ENCODE results near the gene PIBF1.
"Not testable (repeated sequence)": the region's sequence is repeated elsewhere in the genome, so short reads cannot be mapped to it uniquely, and the experiment has no call there.

Gene PIBF1

DNA sequence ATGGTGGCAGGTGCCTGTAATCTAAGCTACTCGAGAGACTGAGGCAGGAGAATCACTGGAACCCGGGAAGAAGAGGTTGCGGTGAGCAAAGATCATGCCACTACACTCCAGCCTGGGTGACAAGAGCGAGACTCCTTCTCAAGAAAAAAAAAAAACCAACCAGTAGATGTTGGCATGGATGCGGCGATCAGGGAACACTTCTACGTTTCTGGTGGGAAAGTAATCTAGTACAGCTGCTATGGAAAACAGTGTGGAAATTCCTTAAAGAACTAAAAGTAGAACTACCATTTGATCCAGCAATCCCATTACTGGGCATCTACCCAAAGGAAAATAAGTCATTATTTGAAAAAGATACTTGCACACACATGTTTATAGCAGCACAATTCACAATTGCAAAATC lies 119.6 kb downstream of the PIBF1 start:
- H3K27me3 Mint-ChIP-seq (ENCODE audit: low read depth); H3K4me3 Mint-ChIP-seq; H3K36me3 Mint-ChIP-seq (ENCODE audit: low read depth); H3K27ac Mint-ChIP-seq; DNase-seq (ENCODE audit: low spot score); H3K4me1 Mint-ChIP-seq (ENCODE audit: low read depth): not testable (repeated sequence)
- H3K9me3 Mint-ChIP-seq, result peaks cover 31% of the 10 kb centered on the region

DNA sequence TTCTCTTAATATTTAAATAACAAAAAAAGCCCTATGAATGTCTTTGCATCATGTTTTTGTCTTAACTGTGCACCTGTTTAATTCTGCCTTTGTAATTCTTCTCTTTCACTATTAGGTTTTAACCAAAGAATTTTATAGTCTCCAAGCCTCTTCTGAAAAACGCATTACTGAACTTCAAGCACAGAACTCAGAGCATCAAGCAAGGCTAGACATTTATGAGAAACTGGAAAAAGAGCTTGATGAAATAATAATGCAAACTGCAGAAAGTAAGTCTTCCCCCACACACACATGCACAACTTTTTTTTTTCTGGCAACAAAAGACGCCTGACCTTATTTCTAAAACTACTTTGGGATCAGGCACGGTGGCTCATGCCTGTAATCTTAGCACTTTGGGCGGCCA lies 126.5 kb downstream of the PIBF1 start:
- no peak overlapping the region for H3K27ac Mint-ChIP-seq
- DNase-seq (ENCODE audit: low spot score), result no peak
- H3K27me3 Mint-ChIP-seq (ENCODE audit: low read depth), result no peaks in the 10 kb centered on the region
- H3K4me3 Mint-ChIP-seq, result no peak overlapping the region
- no peaks in the 10 kb centered on the region for H3K4me1 Mint-ChIP-seq (ENCODE audit: low read depth)
- peaks cover 26% of the 10 kb centered on the region for H3K36me3 Mint-ChIP-seq (ENCODE audit: low read depth)
- H3K9me3 Mint-ChIP-seq, result no peaks in the 10 kb centered on the region

DNA sequence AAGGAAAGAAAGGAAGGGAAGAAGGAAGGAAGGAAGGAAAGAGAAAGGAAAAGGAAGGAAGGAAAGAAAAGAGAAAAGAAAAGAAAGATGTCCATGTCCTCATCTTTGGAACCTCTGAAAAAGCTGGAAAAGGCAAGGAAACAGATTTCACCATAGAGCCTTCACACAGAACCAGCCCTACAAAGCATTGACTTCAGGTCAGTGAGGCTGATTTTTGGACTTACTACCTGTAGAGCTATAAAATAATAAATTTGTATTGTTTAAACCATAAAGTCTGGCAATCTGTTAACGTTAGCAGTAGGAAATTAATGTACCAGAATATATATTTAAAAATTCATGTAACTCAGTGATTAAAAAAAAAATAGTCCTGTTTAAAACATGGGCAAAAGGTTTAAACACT lies 130.0 kb downstream of the PIBF1 start:
- no peaks in the 10 kb centered on the region for H3K4me1 Mint-ChIP-seq (ENCODE audit: low read depth)
- H3K9me3 Mint-ChIP-seq, result no peaks in the 10 kb centered on the region
- no peak overlapping the region for H3K27ac Mint-ChIP-seq
- peaks cover 26% of the 10 kb centered on the region for H3K36me3 Mint-ChIP-seq (ENCODE audit: low read depth)
- H3K27me3 Mint-ChIP-seq (ENCODE audit: low read depth), result no peaks in the 10 kb centered on the region
- no peak for DNase-seq (ENCODE audit: low spot score)
- H3K4me3 Mint-ChIP-seq, result no peak overlapping the region

DNA sequence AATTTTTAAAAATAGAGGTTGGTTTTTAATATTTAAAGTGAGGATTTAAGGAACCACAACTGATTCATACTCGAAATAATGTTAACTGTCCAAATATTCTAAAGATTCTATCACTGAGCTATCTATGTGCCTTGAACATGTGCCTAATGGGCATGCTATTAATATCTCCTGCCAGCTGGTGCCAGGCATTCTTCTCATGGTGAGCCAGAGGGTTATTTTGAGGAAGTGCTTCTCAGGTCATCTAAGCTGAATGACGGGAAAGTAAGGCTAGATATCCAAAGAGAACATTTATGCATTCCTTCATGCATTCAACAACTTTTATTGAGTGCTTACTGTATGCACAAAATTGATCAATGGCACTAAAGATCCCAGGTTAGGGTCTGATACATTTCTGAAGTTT lies 138.2 kb downstream of the PIBF1 start:
- no peak for DNase-seq (ENCODE audit: low spot score)
- no peak overlapping the region for H3K4me3 Mint-ChIP-seq
- H3K9me3 Mint-ChIP-seq, result no peaks in the 10 kb centered on the region
- H3K4me1 Mint-ChIP-seq (ENCODE audit: low read depth), result peaks cover 5% of the 10 kb centered on the region
- H3K27ac Mint-ChIP-seq, result no peak overlapping the region
- peaks cover 23% of the 10 kb centered on the region for H3K36me3 Mint-ChIP-seq (ENCODE audit: low read depth)
- H3K27me3 Mint-ChIP-seq (ENCODE audit: low read depth), result no peaks in the 10 kb centered on the region

DNA sequence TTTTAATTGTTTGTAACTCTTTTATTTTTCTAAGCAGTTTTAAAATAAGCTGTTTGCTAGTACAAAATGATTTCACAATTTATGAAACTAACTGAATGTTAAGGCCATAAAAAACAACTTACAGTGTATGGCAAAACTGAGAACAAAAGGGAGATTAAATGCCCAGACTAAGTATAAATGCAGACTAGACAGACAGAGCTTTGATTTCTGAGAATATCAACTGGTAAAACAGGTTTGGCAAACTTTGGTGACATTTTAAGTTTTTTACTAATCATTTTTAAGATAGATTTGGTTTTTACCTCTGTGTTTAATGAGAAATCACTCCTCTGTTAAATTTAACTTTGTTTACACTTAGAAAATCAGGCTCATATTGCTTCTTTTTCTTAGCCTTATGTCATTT lies 149.4 kb downstream of the PIBF1 start:
- no peak overlapping the region for H3K27ac Mint-ChIP-seq
- H3K9me3 Mint-ChIP-seq, result no peaks in the 10 kb centered on the region
- H3K4me1 Mint-ChIP-seq (ENCODE audit: low read depth), result no peaks in the 10 kb centered on the region
- no peak for DNase-seq (ENCODE audit: low spot score)
- no peaks in the 10 kb centered on the region for H3K27me3 Mint-ChIP-seq (ENCODE audit: low read depth)
- peaks cover 27% of the 10 kb centered on the region for H3K36me3 Mint-ChIP-seq (ENCODE audit: low read depth)
- no peak overlapping the region for H3K4me3 Mint-ChIP-seq

DNA sequence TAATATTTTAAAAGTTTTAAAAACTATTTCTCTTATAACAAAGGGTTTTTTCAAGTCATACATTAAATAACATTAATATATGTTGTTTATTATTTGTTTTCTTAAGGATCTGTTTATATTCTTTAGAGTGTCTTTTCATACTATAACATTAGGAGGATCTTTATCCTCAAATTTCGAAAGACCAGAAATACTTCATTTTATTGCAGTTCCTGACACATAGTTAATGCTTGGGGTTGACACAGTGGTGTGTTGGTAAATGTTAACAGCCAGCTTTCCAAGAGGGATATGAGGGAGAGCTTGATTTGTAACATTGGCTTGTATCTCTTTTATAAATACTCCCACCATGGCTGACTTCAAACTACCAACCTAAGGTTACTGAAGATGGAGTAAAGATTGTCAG lies 150.3 kb downstream of the PIBF1 start:
- Mint-ChIP-seq H3K4me1 (ENCODE audit: low read depth) (no peaks in the 10 kb centered on the region), H3K27me3 (ENCODE audit: low read depth) (no peaks in the 10 kb centered on the region), H3K27ac (no peak overlapping the region), H3K9me3 (no peaks in the 10 kb centered on the region), H3K4me3 (no peak overlapping the region), H3K36me3 (ENCODE audit: low read depth) (peaks cover 27% of the 10 kb centered on the region)
- no peak for DNase-seq (ENCODE audit: low spot score)

DNA sequence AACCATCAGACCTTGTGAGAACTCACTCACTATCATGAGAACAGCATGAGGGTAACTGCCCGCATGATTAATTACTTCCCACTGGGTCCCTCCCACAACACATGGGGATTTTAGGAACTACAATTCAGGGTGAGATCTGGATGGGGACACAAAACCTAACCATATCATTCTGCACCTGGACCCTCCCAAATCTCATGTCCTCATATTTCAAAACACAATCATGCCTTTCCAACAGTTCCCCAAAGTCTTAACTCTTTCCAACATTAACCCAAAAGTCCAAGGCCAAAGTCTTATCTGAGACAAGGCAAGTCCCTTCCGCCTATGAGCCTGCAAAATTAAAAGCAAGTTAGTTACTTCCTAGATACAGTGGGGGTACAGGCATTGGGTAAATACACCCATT lies 164.3 kb downstream of the PIBF1 start:
- peaks cover 12% of the 10 kb centered on the region for H3K9me3 Mint-ChIP-seq
- H3K4me1 Mint-ChIP-seq (ENCODE audit: low read depth); H3K4me3 Mint-ChIP-seq; H3K27ac Mint-ChIP-seq; DNase-seq (ENCODE audit: low spot score); H3K27me3 Mint-ChIP-seq (ENCODE audit: low read depth): not testable (repeated sequence)
- peaks cover 37% of the 10 kb centered on the region for H3K36me3 Mint-ChIP-seq (ENCODE audit: low read depth)

DNA sequence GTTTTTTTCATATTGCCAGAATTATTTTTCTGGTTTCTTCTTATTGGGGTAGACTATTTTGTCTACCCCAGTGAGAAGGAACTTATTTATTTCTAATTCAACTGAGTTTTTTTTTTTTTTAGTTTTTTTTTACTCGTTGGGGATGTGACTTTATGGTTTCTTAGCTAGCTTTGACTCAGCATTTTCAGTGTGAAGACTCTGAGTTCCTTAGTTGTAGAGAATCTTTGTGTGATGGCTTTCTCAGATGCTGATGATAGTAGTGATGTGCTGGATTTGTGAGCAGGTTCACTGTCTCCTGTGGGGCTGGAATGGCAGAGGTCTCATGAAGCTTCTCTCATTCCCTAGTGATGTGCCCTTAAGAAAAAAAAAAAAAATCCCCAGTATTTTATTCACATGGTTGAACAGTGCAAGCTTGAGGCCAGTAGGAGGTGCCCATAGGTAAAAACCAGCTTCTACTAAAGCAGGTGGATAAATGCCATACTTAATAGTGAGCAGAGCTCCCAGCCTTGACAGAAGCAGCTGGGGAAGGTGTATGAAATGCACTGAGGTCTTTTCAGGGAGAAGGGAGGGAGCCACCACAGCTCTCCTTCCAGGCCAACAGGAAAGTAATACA lies 170.7 kb downstream of the PIBF1 start:
- H3K27me3 Mint-ChIP-seq (ENCODE audit: low read depth), result no peaks in the 10 kb centered on the region
- peaks cover 15% of the 10 kb centered on the region for H3K9me3 Mint-ChIP-seq
- no peak overlapping the region for H3K27ac Mint-ChIP-seq
- H3K4me3 Mint-ChIP-seq, result no peak overlapping the region
- DNase-seq (ENCODE audit: low spot score), result no peak
- peaks cover 1% of the 10 kb centered on the region for H3K4me1 Mint-ChIP-seq (ENCODE audit: low read depth)
- H3K36me3 Mint-ChIP-seq (ENCODE audit: low read depth), result peaks cover 24% of the 10 kb centered on the region

DNA sequence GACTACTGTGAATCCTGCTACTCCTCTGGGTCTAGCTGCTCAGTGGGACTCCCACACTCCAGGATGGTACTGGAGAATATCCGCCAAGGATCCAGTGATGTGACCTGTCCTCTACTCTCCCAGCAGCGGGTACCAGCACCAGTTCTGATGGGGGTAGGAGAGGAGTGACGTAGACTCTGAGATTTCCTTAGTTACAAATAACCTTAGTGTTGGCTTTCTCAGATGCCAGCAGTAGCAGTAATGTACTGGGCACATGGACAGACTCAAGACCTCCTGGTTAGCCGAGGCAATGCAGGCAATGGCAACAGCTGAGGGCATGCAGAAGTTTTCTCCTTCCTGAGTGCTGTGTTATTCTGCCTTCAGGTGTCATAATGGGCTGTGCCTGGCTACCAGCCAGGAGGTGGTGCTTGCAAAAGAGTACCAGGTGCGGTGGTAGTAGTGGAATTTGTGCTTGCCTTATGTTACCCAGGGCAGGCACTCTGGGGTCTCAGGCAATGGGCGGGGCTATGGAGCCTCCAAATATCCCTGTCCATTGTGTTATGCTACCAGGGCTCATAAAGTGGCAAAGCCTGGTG lies 171.5 kb downstream of the PIBF1 start:
- Mint-ChIP-seq H3K36me3 (ENCODE audit: low read depth) (peaks cover 16% of the 10 kb centered on the region), H3K9me3 (peaks cover 11% of the 10 kb centered on the region), H3K27ac (no peak overlapping the region), H3K4me3 (no peak overlapping the region), H3K27me3 (ENCODE audit: low read depth) (no peaks in the 10 kb centered on the region), H3K4me1 (ENCODE audit: low read depth) (peaks cover 1% of the 10 kb centered on the region)
- no peak for DNase-seq (ENCODE audit: low spot score)

DNA sequence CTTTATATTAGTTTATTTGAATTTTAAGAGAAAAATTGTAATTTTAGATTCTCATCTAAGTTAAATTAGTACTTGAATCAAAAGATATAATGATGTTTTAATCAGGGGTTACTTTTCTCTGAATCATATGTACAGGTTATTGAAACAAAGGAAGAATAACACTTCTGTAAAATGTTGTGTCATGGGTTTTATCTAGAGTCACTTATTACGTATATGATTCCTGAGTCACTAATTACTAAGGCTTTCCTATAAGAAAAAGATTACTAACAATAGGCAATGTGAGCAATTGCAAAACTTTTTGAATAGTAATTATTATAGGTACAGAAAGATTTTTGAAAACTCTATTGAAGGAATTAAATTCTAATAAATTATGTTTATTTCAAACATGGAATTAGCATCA lies 177.7 kb downstream of the PIBF1 start:
- Mint-ChIP-seq H3K27me3 (ENCODE audit: low read depth) (no peaks in the 10 kb centered on the region), H3K36me3 (ENCODE audit: low read depth) (peaks cover 13% of the 10 kb centered on the region), H3K4me1 (ENCODE audit: low read depth) (no peaks in the 10 kb centered on the region), H3K27ac (no peak overlapping the region), H3K4me3 (no peak overlapping the region), H3K9me3 (peaks cover 8% of the 10 kb centered on the region)
- DNase-seq (ENCODE audit: low spot score), result no peak

DNA sequence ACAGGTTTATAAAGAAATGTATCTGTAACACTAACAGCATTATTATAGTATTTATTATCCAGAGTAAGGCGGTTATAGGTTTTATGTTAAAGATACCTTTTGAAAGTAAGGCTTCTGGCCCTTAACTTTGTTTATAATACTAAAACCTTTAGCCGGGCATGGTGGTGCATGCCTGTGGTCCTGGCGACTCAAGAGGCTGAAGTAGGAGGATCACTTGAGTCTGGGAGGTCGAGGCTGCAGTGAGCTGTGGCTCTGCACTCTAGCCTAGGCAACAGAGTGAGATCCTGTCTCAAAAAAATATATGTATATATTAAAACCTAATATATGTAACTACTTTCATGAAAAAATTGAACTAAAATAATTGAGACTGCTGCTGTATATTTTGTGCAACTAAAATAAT lies 178.2 kb downstream of the PIBF1 start:
- DNase-seq (ENCODE audit: low spot score), result no peak
- Mint-ChIP-seq H3K4me1 (ENCODE audit: low read depth) (no peaks in the 10 kb centered on the region), H3K36me3 (ENCODE audit: low read depth) (peaks cover 13% of the 10 kb centered on the region), H3K9me3 (peaks cover 8% of the 10 kb centered on the region), H3K4me3 (no peak overlapping the region), H3K27ac (no peak overlapping the region), H3K27me3 (ENCODE audit: low read depth) (no peaks in the 10 kb centered on the region)

DNA sequence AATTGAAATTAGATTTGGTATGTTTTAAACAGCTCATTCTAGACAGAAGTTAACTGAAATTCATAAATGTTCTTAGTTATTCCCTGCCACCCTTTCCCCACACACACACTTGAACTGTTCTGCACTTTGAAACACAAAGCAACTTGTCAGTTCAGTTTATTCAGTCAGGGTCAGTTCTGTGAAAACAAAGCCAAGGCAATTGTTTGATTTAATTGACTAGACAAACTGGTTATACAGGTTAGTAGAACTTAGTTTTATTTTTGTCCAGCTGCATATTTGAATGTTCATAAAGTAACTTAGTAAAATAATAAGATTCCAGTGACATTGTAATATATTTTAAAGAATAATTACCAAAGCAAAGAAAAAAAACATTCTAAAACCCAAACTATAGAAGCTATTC lies 178.6 kb downstream of the PIBF1 start:
- no peaks in the 10 kb centered on the region for H3K4me1 Mint-ChIP-seq (ENCODE audit: low read depth)
- H3K36me3 Mint-ChIP-seq (ENCODE audit: low read depth), result peaks cover 10% of the 10 kb centered on the region
- H3K27me3 Mint-ChIP-seq (ENCODE audit: low read depth), result no peaks in the 10 kb centered on the region
- no peak for DNase-seq (ENCODE audit: low spot score)
- H3K27ac Mint-ChIP-seq, result no peak overlapping the region
- peaks cover 8% of the 10 kb centered on the region for H3K9me3 Mint-ChIP-seq
- H3K4me3 Mint-ChIP-seq, result no peak overlapping the region

DNA sequence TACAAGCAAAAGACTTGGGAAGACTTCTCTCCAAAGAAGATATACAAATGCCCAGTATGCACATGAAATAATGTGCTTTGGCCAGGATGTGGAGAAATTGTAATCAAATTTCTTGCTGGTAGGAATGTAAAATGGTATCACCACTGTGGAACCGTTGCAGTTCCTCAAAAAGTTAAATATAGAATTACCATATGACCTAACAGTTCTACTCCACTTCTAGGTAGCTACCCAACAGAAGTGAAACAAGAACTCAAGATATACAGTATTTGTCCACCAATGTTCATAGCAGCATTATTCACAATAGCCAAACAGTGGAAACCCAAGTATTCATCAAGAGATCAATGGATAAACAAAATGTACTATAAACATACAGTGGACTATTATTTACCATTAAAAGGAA lies 181.8 kb downstream of the PIBF1 start:
- no peak for DNase-seq (ENCODE audit: low spot score)
- Mint-ChIP-seq H3K27ac (no peak overlapping the region), H3K27me3 (ENCODE audit: low read depth) (no peaks in the 10 kb centered on the region), H3K4me1 (ENCODE audit: low read depth) (no peaks in the 10 kb centered on the region), H3K9me3 (no peaks in the 10 kb centered on the region), H3K36me3 (ENCODE audit: low read depth) (no peaks in the 10 kb centered on the region), H3K4me3 (no peak overlapping the region)

DNA sequence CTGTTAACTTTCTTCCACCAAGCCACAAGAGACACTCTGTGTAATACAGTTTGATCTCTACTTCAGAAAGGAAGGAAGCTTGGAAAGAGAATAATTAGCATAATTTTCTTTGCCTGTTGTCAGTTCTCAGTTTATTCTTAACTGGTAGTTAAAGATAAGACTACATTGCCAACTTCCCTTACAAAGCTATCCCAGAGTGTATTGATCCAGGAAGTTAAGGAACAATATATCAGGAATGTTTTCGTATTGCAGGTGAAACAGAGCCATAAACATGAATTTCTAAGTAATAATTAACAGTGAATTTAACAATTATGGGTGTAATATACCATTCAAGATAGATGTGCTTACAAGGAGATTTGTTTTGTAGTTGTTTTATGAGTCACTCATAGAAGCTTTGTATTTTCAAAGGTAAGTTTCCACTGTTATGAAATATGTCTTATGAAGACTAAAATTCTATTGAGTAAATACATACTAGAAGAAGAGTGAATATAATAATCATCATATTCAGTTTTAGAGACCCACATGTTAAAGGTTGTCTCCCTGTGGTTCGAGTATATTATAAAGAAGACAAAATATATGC lies 188.5 kb downstream of the PIBF1 start:
- Mint-ChIP-seq H3K36me3 (ENCODE audit: low read depth) (peaks cover 3% of the 10 kb centered on the region), H3K27ac (no peak overlapping the region), H3K4me1 (ENCODE audit: low read depth) (no peaks in the 10 kb centered on the region), H3K27me3 (ENCODE audit: low read depth) (no peaks in the 10 kb centered on the region), H3K4me3 (no peak overlapping the region), H3K9me3 (no peaks in the 10 kb centered on the region)
- DNase-seq (ENCODE audit: low spot score), result no peak

DNA sequence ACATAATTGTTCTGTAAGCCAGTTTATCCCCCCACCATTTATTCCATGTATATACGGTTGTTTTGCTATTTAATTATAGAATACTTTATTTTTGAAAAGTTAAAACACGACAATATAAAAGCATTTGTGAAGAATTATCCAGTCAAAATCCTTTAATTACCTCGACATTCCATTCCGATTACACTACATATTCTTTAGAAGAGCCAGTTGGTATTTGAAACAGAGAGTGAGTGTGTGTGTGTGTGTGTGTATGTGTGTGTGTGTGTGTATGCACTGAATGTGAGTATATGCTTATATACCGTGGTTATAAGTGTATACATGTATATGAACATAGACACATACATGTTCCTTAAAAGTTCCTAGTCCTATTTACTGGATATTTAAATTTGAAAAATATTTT lies 189.0 kb downstream of the PIBF1 start:
- Mint-ChIP-seq H3K9me3 (no peaks in the 10 kb centered on the region), H3K4me3 (no peak overlapping the region), H3K27me3 (ENCODE audit: low read depth) (no peaks in the 10 kb centered on the region), H3K27ac (no peak overlapping the region), H3K4me1 (ENCODE audit: low read depth) (no peaks in the 10 kb centered on the region), H3K36me3 (ENCODE audit: low read depth) (peaks cover 7% of the 10 kb centered on the region)
- no peak for DNase-seq (ENCODE audit: low spot score)
